ENCODE data around the gene PHF13.
A peak's percentile ranks its signal among the peaks of the same experiment; 100 is the strongest.

The PHF13 gene

DNA sequence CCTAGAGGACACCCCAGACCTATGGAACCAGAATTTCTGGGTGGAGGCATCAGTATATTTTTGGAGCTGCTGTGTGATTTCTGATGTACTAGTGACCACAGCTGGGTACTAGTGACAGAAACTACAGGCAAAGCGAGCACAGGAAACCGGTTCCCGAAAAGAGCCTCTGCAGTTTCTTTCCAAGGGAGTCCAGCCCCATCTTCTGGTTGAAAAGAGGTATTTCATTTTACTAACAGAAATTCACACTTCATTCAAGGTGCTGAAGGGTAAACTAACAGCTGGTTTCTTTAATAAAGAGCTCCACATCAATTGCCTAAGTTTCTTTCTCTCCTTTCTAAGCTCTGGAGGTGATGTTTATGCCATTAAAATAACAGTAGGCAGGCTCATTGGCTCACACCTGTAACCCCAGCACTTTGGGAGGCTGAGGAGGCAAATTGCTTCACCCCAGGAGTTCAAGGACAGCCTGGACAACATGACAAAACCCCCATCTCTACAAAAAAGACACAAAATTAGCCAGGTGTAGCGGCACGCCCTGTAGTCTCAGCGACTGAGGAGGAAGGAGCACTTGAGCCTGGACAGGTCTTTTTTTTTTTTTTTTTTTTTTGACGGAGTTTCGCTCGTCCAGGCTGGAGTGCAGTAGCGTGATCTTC, 33.1 kb downstream of the PHF13 start:
- TF ChIP-seq EZH2phosphoT487 (IDR thresholded peaks at IDR 0.05; ENCODE audit: low read length) = no peak
- TF ChIP-seq, protein P1, sequence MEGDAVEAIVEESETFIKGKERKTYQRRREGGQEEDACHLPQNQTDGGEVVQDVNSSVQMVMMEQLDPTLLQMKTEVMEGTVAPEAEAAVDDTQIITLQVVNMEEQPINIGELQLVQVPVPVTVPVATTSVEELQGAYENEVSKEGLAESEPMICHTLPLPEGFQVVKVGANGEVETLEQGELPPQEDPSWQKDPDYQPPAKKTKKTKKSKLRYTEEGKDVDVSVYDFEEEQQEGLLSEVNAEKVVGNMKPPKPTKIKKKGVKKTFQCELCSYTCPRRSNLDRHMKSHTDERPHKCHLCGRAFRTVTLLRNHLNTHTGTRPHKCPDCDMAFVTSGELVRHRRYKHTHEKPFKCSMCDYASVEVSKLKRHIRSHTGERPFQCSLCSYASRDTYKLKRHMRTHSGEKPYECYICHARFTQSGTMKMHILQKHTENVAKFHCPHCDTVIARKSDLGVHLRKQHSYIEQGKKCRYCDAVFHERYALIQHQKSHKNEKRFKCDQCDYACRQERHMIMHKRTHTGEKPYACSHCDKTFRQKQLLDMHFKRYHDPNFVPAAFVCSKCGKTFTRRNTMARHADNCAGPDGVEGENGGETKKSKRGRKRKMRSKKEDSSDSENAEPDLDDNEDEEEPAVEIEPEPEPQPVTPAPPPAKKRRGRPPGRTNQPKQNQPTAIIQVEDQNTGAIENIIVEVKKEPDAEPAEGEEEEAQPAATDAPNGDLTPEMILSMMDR (IDR thresholded peaks at IDR 0.05; ENCODE audit: low read length) = peak; percentile 46
- Histone ChIP-seq H3F3A (ENCODE audit: insufficient read depth, low read length) (no peaks in the 10 kb centered on the region), H3K9me3 (replicated peaks; ENCODE audit: insufficient read depth, low read length) (no peaks in the 10 kb centered on the region), H3K9me2 (replicated peaks; ENCODE audit: insufficient read depth, low read length) (no peaks in the 10 kb centered on the region), H4K20me1 (ENCODE audit: insufficient read depth, low read length) (no peaks in the 10 kb centered on the region), H3K9ac (ENCODE audit: low read length) (no peak overlapping the region), H3K4me1 (ENCODE audit: low read length) (no peaks in the 10 kb centered on the region), H3K4me2 (ENCODE audit: low read depth, low read length) (no peak overlapping the region), H3K4me3 (ENCODE audit: low read length) (no peak overlapping the region), H3K36me3 (replicated peaks; ENCODE audit: insufficient read depth, low read length) (no peaks in the 10 kb centered on the region), H3K27ac (ENCODE audit: low read length) (no peak overlapping the region), H2AFZ (ENCODE audit: low read length) (no peak overlapping the region), H3K79me2 (ENCODE audit: low read length) (no peaks in the 10 kb centered on the region), H3K27me3 (replicated peaks; ENCODE audit: insufficient read depth, low read length) (no peaks in the 10 kb centered on the region)
- DNase-seq = peak; percentile 37

DNA sequence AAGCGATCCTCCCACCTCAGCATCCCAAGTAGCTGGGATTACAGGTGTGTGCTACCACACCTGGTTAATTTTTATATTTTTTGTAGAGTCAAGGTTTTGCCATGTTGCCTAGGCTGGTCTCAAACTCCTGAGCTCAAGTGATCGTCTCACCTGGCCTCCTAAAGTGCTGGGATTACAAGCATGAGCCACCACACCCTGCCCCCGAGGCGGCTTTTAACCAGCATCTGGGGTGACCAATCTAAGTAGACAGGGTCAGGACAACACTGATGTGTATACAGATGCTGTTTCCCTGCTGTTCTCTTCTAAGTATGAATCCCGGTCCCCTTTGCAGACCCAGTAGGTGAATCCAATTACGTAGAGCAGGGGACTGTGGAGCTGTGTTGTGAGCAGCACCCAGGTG, 35.0 kb downstream of the PHF13 start:
- no peak for DNase-seq
- Histone ChIP-seq H3K9me3 (replicated peaks; ENCODE audit: insufficient read depth, low read length) (no peaks in the 10 kb centered on the region), H3K4me2 (ENCODE audit: low read depth, low read length) (no peak overlapping the region), H4K20me1 (ENCODE audit: insufficient read depth, low read length) (no peaks in the 10 kb centered on the region), H3K27ac (ENCODE audit: low read length) (no peak overlapping the region), H3K4me3 (ENCODE audit: low read length) (no peak overlapping the region), H3K9me2 (replicated peaks; ENCODE audit: insufficient read depth, low read length) (no peaks in the 10 kb centered on the region), H3K4me1 (ENCODE audit: low read length) (no peaks in the 10 kb centered on the region), H3K36me3 (replicated peaks; ENCODE audit: insufficient read depth, low read length) (0 out of 2 replicates have a peak, but pooled peaks cover 8% of the 10 kb centered on the region), H3F3A (ENCODE audit: insufficient read depth, low read length) (no peaks in the 10 kb centered on the region), H3K27me3 (replicated peaks; ENCODE audit: insufficient read depth, low read length) (no peaks in the 10 kb centered on the region), H2AFZ (ENCODE audit: low read length) (no peak overlapping the region), H3K9ac (ENCODE audit: low read length) (no peak overlapping the region), H3K79me2 (ENCODE audit: low read length) (no peaks in the 10 kb centered on the region)
- TF ChIP-seq EZH2phosphoT487 (IDR thresholded peaks at IDR 0.05; ENCODE audit: low read length) = no peak
- TF ChIP-seq, protein P1 (IDR thresholded peaks at IDR 0.05; ENCODE audit: low read length) = no peak
- no peak for TF ChIP-seq EZH2 (optimal IDR thresholded peaks at IDR 0.05; ENCODE audit: low read depth, low read length)

DNA sequence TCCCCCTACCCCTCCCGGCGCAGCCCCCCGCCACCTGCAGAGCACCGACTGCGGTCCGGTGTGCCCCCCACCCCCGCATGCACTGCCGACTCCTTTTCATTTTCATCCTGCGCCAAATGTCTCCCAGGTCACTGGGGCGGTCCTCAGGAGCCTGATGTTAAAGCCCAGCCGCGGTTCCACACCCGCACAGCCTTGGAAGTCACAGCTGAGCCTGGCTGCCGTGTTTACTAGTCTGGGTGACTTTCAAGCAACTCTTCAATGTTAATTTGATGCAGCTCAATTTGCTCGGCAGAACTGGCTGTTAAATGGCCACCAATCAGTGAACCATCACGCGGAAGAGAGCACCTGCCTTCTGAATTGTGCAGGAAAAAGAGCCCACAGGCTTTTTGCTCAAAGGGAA, 38.4 kb downstream of the PHF13 start:
- TF ChIP-seq, protein P1 (IDR thresholded peaks at IDR 0.05; ENCODE audit: low read length) = no peak
- TF ChIP-seq EZH2phosphoT487 (IDR thresholded peaks at IDR 0.05; ENCODE audit: low read length) (no peak), EZH2 (optimal IDR thresholded peaks at IDR 0.05; ENCODE audit: low read depth, low read length) (no peak)

More for the DNA sequence above, 38.4 kb downstream of the PHF13 start:
- H4K20me1 ChIP-seq (ENCODE audit: insufficient read depth, low read length) = no peaks in the 10 kb centered on the region
- H3K9ac ChIP-seq (ENCODE audit: low read length) = no peak overlapping the region
- no peak overlapping the region for H3K27ac ChIP-seq (ENCODE audit: low read length)
- no peaks in the 10 kb centered on the region for H3K9me2 ChIP-seq (replicated peaks; ENCODE audit: insufficient read depth, low read length)
- H3K4me1 ChIP-seq (ENCODE audit: low read length) = no peaks in the 10 kb centered on the region
- H3K4me3 ChIP-seq (ENCODE audit: low read length) = no peak overlapping the region
- H3K9me3 ChIP-seq (replicated peaks; ENCODE audit: insufficient read depth, low read length) = no peaks in the 10 kb centered on the region; the same call in 1 of the 2 replicates
- 0 out of 2 replicates have a peak, but pooled peaks cover 8% of the 10 kb centered on the region for H3K36me3 ChIP-seq (replicated peaks; ENCODE audit: insufficient read depth, low read length)
- no peak for DNase-seq
- no peaks in the 10 kb centered on the region for H3F3A ChIP-seq (ENCODE audit: insufficient read depth, low read length)
- no peak overlapping the region for H2AFZ ChIP-seq (ENCODE audit: low read length)
- no peak overlapping the region for H3K4me2 ChIP-seq (ENCODE audit: low read depth, low read length)
- peaks cover 8% of the 10 kb centered on the region; the same call in 1 of the 2 replicates for H3K79me2 ChIP-seq (ENCODE audit: low read length)
- no peaks in the 10 kb centered on the region for H3K27me3 ChIP-seq (replicated peaks; ENCODE audit: insufficient read depth, low read length)
